H9 (cell line): ENCODE results near the gene ATXN7. TPM values are rescaled to one million over a fixed set of nuclear protein-coding genes. Genes with fewer than 3 reads are reported as not detected.

ENCODE experiments used
- DNase-seq: peaks from one replicate; pipeline ENCODE4 v3.0.0-alpha.2; 2017
- H2AFZ ChIP-seq: one replicate; pipeline ENCODE4 v1.6.1; 2013; ENCODE audit warnings: mild to moderate bottlenecking, low read length, control low read depth, moderate library complexity
- H2AK5ac ChIP-seq: 2 replicates; pipeline ENCODE4 v1.6.1; 2013; ENCODE audit warnings: low read length, control low read depth, mixed read lengths; ENCODE audit not compliant: insufficient read length
- H2BK120ac ChIP-seq: one replicate; pipeline ENCODE4 v1.6.1; 2013; ENCODE audit warnings: low read depth, mild to moderate bottlenecking, low read length, control low read depth, inconsistent platforms; ENCODE audit not compliant: poor library complexity, severe bottlenecking
- H2BK12ac ChIP-seq: 2 replicates; pipeline ENCODE4 v1.6.1; 2013; ENCODE audit warnings: low read length, control low read depth, mixed read lengths, low read depth; ENCODE audit not compliant: insufficient read length
- H2BK15ac ChIP-seq: 2 replicates; pipeline ENCODE4 v1.6.1; 2013; ENCODE audit warnings: low read depth, low read length, control low read depth
- H2BK20ac ChIP-seq: one replicate; pipeline ENCODE4 v1.6.1; 2013; ENCODE audit warnings: low read depth, mild to moderate bottlenecking, low read length, control low read depth, inconsistent platforms; ENCODE audit not compliant: poor library complexity, severe bottlenecking
- H2BK5ac ChIP-seq: 2 replicates; pipeline ENCODE4 v1.6.1; 2013; ENCODE audit warnings: low read length, control low read depth, mixed read lengths; ENCODE audit not compliant: insufficient read length
- H3K14ac ChIP-seq: 2 replicates; pipeline ENCODE4 v1.6.1; 2013; ENCODE audit warnings: low read length, control low read depth; ENCODE audit not compliant: insufficient read depth
- H3K18ac ChIP-seq: 2 replicates; pipeline ENCODE4 v1.6.1; 2013; ENCODE audit warnings: low read depth, mild to moderate bottlenecking, mixed read lengths, low read length, control low read depth; ENCODE audit not compliant: insufficient read length
- H3K23ac ChIP-seq: 2 replicates; pipeline ENCODE4 v1.6.1; 2013; ENCODE audit warnings: low read length, control low read depth, mixed read lengths, low read depth; ENCODE audit not compliant: insufficient read length
- H3K23me2 ChIP-seq: 2 replicates; pipeline ENCODE4 v1.6.1; 2013; ENCODE audit warnings: low read depth, mild to moderate bottlenecking, mixed read lengths, low read length, control low read depth; ENCODE audit not compliant: insufficient read length, poor library complexity, severe bottlenecking
- H3K27ac ChIP-seq: 2 replicates; pipeline ENCODE4 v1.5.1; 2013; ENCODE audit warnings: low read length, control low read depth, mixed read lengths, low read depth; ENCODE audit not compliant: insufficient read length
- H3K27me3 ChIP-seq: 2 replicates; pipeline ENCODE4 v1.6.1; 2013; ENCODE audit warnings: low read length, control low read depth, inconsistent platforms; ENCODE audit not compliant: insufficient read depth
- H3K4ac ChIP-seq: 2 replicates; pipeline ENCODE4 v1.6.1; 2013; ENCODE audit warnings: low read depth, mild to moderate bottlenecking, control low read depth, inconsistent platforms, low read length, moderate library complexity
- H3K4me1 ChIP-seq: 2 replicates; pipeline ENCODE4 v1.6.1; 2013; ENCODE audit warnings: low read length, control low read depth, inconsistent platforms; ENCODE audit not compliant: insufficient read depth
- H3K4me2 ChIP-seq: 2 replicates; pipeline ENCODE4 v1.6.1; 2013; ENCODE audit warnings: low read length, control low read depth, mixed read lengths; ENCODE audit not compliant: insufficient read length, insufficient read depth
- H3K56ac ChIP-seq: 2 replicates; pipeline ENCODE4 v1.6.1; 2013; ENCODE audit warnings: low read depth, mild to moderate bottlenecking, mixed read lengths, low read length, control low read depth; ENCODE audit not compliant: insufficient read length
- H3K79me1 ChIP-seq: 2 replicates; pipeline ENCODE4 v1.6.1; 2013; ENCODE audit warnings: low read depth, mild to moderate bottlenecking, moderate library complexity, low read length, control low read depth, inconsistent platforms; ENCODE audit not compliant: insufficient read depth, poor library complexity, severe bottlenecking
- H3K79me2 ChIP-seq: 2 replicates; pipeline ENCODE4 v1.6.1; 2013; ENCODE audit warnings: low read length, control low read depth, inconsistent platforms; ENCODE audit not compliant: insufficient read depth
- H3K9ac ChIP-seq: 2 replicates; pipeline ENCODE4 v1.6.1; 2013; ENCODE audit warnings: low read length, control low read depth, mixed read lengths; ENCODE audit not compliant: insufficient read length; ENCODE audit errors: extremely low read depth
- H3K9me3 ChIP-seq: one replicate; pipeline ENCODE4 v1.6.1; 2013; ENCODE audit warnings: low read depth, low read length, inconsistent platforms; ENCODE audit not compliant: control insufficient read depth
- H3T11ph ChIP-seq: one replicate; pipeline ENCODE4 v1.6.1; 2013; ENCODE audit warnings: mild to moderate bottlenecking, low read length, control low read depth, inconsistent platforms
- H4K20me1 ChIP-seq: one replicate; pipeline ENCODE4 v1.6.1; 2013; ENCODE audit not compliant: control insufficient read depth, insufficient read length, insufficient read depth
- H4K5ac ChIP-seq: 2 replicates; pipeline ENCODE4 v1.6.1; 2013; ENCODE audit warnings: low read depth, mild to moderate bottlenecking, mixed read lengths, low read length, control low read depth; ENCODE audit not compliant: insufficient read length
- H4K8ac ChIP-seq: replicated peaks from 2 replicates; pipeline ENCODE4 v1.6.1; 2013; ENCODE audit warnings: low read length, control low read depth, mixed read lengths, low read depth; ENCODE audit not compliant: insufficient read length
- H4K91ac ChIP-seq: 2 replicates; pipeline ENCODE4 v1.6.1; 2013; ENCODE audit warnings: low read depth, mild to moderate bottlenecking, moderate library complexity, mixed read lengths, low read length, control low read depth; ENCODE audit not compliant: insufficient read length
- H3K27ac Mint-ChIP-seq, 3 experiments: 2 replicates in 2 of 3; 3 replicates in 1 of 3; pipeline ENCODE4 v1.8.0; 2020 to 2021; ENCODE audit warnings: mixed read lengths in 3 of 3, mild to moderate bottlenecking in 1 of 3, moderate library complexity in 1 of 3
- H3K27me3 Mint-ChIP-seq: 2 replicates; pipeline ENCODE4 v1.8.0; 2021; ENCODE audit warnings: low read depth, mild to moderate bottlenecking, moderate library complexity, mixed read lengths
- H3K36me3 Mint-ChIP-seq, 3 experiments: 2 replicates in 2 of 3; 3 replicates in 1 of 3; pipeline ENCODE4 v1.8.0; 2020 to 2021; ENCODE audit warnings: low read depth in 3 of 3, mixed read lengths in 3 of 3; ENCODE audit not compliant: insufficient read depth in 1 of 3
- H3K4me1 Mint-ChIP-seq, 2 experiments: 2 replicates each; pipeline ENCODE4 v1.8.0; 2020; ENCODE audit warnings: mixed read lengths in 2 of 2
- H3K4me3 Mint-ChIP-seq, 2 experiments: 2 replicates in 1 of 2; 3 replicates in 1 of 2; pipeline ENCODE4 v1.8.0; 2020 to 2021; ENCODE audit warnings: mild to moderate bottlenecking in 2 of 2, mixed read lengths in 2 of 2, moderate library complexity in 1 of 2
- H3K9me3 Mint-ChIP-seq, 2 experiments: 2 replicates in 1 of 2; 3 replicates in 1 of 2; pipeline ENCODE4 v1.8.0; 2020; ENCODE audit warnings: mild to moderate bottlenecking in 2 of 2, mixed read lengths in 2 of 2, moderate library complexity in 1 of 2
- CTCF ChIP-seq: fragments of 200-600 bp; sonication (generic); conservative IDR thresholded peaks from 3 replicates; pipeline ENCODE4 v1.8.0; 2021; ENCODE audit warnings: antibody characterized with exemption, mild to moderate bottlenecking
- WGBS: extraction: QIAGEN DNeasy Blood & Tissue Kit; methylation state at CpG from one replicate; pipeline ENCODE4 v1.1.7; 2013; ENCODE audit warnings: missing lambda C conversion rate, low lambda C conversion rate, mixed read lengths; ENCODE audit not compliant: insufficient read length; ENCODE audit errors: extremely low coverage; 5-methylcytosine and 5-hydroxymethylcytosine counted together
- total RNA-seq: library from RNA; stranded (reverse); gene quantifications from 2 replicates; pipeline ENCODE4 v1.2.1, GENCODE V29; 2021

The ATXN7 gene
- total RNA-seq, 1 experiment from 2014 or later, result 21.5 TPM

GRCh38 chr3:64042952-64043351 is 179.3 kb downstream of the ATXN7 start:
- Histone ChIP-seq H3K4ac (no peak overlapping the region), H4K20me1 (no peaks in the 10 kb centered on the region), H3T11ph (no peak overlapping the region), H3K79me1 (no peaks in the 10 kb centered on the region), H2BK15ac (no peak overlapping the region), H3K56ac (no peak overlapping the region), H3K4me1 (peaks cover under 1% of the 10 kb centered on the region; the same call in 1 of the 2 replicates), H2AFZ (no peak overlapping the region), H3K9ac (no peak overlapping the region), H2AK5ac (no peak overlapping the region), H2BK5ac (no peak overlapping the region), H3K18ac (no peak overlapping the region), H3K14ac (no peak overlapping the region), H3K9me3 (no peaks in the 10 kb centered on the region), H3K27me3 (no peaks in the 10 kb centered on the region), H2BK120ac (no peak overlapping the region), H3K79me2 (no peaks in the 10 kb centered on the region), H2BK20ac (no peak overlapping the region), H3K27ac (no peak overlapping the region), H2BK12ac (no peak overlapping the region), H4K91ac (no peak overlapping the region), H3K23me2 (no peaks in the 10 kb centered on the region), H3K23ac (no peak overlapping the region), H4K8ac (no peak overlapping the region), H4K5ac (no peak overlapping the region), H3K4me2 (no peak overlapping the region)
- no peak for DNase-seq
- no CpG with 5 or more reads among the region's 1 CpG for WGBS
- H3K4me1 Mint-ChIP-seq, result peaks cover 16 to 18% of the 10 kb centered on the region in 2 experiments
- no peaks in the 10 kb centered on the region for H3K9me3 Mint-ChIP-seq
- H3K27me3 Mint-ChIP-seq, result peaks cover 8% of the 10 kb centered on the region
- TF ChIP-seq CTCF, result no peak
- no peak overlapping the region for H3K27ac Mint-ChIP-seq
- no peak overlapping the region for H3K4me3 Mint-ChIP-seq
- no peaks in the 10 kb centered on the region for H3K36me3 Mint-ChIP-seq
